Kidney capillary endothelial cell (primary cell): ENCODE measurements around the gene PLK3.
"Not testable (repeated sequence)": the region's sequence is repeated elsewhere in the genome, so short reads cannot be mapped to it uniquely, and the experiment has no call there.

Experiments used
- DNase-seq: peaks from one replicate; pipeline ENCODE4 v3.0.0-alpha.2; 2018; ENCODE audit warnings: low spot score

Gene PLK3

DNA sequence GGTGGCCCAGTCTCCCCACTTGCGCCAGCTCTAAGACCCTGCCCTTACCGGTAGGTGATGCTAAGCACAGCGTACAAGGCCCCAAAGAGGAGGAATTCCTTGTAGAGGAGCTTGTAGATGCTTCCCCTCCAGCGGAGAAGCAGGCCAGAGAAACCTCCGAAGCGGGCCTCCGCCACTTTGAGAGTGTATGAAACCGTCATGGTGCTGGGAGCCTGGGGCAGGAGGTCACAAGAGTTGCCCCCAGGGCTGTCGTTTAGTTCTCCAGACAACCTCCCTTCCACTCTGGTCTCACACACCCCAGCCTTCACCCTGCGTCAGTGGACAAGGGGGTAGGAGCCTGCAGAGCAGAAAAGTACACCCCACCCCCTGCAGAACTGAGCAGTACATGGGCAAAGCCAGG lies 12.7 kb upstream of the PLK3 start:
- no peak for DNase-seq

DNA sequence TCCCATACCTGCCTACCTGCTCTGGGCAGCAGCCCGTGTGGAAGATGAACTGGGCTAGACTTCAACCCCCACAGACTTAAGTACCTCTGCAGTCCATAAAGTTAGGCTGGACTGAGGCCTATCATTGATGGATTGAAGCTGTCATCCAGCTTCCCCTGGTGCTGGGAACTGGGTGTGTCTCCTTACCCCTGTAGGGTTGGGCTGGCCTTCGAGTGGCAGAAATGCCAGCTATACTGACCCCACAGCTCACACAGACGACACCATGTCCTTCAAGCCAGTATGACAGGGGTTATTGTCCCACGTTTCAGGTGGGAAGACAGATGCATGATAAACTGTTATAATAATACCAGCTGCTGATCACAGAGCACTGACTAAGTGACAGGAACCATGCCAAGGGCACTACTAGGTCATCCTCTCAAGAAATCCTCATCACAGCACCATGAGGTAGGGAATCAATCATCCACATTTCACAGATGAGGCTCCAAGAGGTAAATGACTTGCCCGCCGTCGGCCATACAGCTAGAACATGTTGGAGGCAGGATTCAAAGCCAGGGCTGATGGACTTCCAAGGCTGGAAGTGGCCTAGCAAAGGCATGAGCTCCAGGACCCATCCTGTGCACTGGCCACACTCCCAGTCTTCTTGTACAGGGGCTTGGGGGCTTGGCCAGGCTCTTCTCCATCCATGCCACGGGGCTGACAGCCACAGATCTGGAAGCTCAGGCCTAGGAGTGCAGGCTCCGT lies 11.9 kb upstream of the PLK3 start, which contains the start of gene BEST4:
TSS of gene BEST4 (minus strand) at position 51 of the 741 bp plus-strand sequence. CDS start 465 bp downstream, outside the sequence.
- no peak for DNase-seq

DNA sequence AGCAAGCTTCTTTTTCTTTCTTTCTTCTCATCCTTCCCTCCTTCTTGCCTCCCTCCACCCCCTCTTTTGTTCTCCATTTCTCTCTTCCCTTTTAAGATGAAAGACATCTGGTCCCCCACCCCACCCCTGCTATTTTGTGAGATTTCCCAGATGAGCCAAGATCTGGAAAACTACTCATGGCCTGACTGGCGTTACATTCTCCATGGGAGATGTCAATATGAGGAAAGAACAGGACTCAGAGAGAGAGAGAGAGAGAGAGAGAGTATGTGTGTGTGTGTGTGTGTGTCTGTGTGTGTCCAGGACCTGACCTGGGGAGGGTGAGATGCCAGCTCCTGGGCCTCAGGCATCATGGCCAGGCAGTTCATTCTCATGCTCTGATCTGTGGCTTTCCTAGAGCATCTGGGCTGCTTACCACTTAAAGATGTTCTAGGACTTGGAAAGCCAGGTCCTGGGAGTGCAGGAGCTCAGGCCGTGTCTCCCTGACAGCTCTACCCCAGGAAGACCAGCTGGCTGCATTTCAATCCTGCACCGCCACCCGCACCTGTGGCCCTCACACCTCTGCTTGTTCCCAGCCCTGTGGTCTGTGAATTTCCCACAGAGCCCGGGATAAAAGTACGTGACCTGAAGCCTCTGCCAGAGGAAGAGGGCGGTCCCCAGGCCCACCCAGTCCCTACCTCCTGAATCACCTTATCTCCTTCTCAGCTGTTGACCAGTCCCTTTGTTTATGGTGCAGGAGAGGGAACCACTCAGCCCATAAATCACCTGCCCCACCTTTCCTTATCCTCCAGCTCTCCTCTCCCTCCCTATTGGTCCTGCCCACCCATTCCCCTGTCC lies 9.0 kb upstream of the PLK3 start:
- no peak for DNase-seq

DNA sequence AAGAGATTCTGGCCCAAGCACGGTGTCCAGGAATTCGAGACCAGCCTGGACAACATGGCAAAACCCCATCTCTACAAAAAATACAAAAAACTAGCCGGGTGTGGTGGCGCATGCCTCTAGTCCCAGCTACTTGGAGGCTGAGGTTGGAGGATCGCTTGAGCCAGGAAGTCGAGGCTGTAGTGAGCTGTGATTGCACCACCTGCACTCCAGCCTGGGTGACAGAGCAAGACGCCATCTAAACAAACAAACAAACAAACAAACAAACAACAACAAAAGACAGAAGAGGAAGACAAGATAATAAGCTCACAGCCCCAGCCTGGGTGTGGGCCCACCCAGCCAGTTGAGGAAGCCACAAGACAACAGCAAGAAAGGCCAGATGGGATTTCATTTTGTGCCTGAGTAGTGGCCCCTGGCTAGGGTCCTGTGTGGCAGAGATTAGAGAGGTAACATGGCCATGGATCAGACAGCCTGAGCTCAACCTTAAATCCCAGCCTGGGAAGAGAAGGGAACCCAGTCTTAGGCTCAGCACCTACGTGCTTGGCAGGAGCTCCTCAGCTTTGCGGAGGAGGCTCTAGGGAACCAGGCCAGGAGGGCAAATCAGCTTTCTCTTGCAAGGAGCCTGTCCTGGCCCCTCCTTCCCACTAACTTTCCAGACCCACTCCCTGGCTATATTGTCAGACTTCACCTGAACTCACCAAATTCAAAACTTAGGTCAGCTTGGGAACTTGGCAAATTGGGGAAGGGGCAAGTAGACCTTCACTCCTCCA lies 7.3 kb upstream of the PLK3 start:
- no peak for DNase-seq

DNA sequence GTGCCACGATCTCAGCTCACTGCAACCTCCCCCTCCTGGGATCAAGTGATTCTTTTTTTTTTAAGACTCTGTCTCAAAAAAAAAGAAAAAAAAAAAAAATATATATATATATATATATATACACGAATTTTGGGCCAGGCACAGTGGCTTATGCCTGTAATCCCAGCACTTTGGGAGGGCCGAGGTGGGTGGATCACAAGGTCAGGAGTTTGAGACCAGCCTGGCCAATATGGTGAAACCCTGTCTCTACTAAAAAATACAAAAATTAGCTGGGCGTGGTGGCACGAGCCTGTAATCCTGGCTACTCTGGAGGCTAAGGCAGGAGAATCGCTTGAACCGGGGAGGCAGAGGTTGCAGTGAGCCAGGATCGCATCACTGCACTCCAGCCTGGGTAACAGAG lies 2.3 kb upstream of the PLK3 start:
- not testable (repeated sequence) for DNase-seq

DNA sequence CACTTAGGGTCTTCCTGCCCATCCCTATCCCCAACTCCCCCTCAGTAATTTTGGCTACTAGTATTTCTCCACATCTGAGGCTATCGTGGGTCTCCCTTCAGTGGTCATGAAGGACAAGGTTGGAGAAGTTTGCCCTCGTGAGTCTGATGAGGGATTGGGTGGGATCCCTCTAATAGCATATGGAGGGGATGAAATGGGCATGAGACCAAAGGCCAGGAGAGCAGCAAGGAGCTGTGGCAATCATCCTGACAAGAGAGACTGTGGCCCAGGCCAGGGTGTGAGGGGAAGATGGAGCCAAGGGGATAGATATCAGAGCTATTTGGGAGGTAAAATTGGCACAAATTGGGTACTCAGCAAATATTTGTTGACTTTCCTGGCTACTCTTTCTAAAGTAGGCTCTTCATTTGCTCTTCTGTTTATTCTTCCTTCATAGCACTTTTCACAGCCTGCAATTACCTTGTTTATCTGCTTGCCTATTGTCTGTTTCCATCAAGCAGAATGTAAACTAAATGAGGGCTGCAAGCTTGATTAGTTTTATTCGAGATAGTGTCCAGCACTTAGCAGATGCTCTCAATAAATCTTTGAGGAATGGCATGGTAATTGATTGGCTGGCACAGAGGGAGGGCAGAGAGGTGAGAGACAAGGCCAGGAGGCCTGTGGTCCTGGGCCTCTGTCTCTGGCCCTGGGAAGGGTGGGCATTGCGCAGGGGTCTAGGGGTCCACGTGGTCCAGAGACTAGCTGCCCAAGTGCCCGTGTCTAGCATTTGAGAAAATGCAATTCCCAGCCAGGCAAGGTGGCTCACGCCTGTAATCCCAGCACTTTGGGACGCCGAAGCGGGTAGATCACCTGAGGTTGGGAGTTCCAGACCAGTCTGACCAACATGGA lies 1.5 kb upstream of the PLK3 start:
- DNase-seq, result no peak

DNA sequence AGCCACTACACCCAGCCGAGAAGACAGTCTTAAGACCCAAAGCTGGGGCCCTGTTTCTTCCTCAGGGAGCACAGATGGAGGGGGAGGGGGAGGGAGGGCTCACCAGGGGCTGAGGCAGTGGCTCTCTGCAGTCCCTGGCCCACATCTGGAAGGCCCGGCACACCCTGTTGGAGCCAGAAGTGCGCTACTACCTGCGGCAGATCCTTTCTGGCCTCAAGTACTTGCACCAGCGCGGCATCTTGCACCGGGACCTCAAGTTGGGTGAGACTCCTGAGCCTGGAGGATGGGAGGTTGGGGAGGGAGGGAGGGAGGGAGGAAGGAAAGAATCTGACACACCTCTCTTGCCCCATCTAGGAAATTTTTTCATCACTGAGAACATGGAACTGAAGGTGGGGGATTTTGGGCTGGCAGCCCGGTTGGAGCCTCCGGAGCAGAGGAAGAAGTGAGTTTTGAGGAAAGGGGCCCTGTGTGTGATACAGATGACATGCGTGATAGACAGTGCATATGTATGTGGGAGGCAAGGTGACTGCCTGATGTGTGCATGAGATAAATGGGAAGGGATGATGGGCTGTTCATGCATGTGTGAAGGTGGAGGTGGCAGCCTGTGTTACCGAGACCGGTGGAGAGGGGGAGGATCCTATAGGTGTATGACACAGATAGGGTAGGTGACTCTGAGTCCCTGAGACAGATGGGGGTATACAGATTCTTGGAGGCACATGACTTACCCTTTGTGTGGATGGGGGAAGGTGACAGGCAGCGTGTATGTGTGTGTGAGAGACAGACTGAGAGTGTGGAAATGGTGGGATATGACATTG lies 1.5 kb downstream of the PLK3 start:
- DNase-seq, result no peak

DNA sequence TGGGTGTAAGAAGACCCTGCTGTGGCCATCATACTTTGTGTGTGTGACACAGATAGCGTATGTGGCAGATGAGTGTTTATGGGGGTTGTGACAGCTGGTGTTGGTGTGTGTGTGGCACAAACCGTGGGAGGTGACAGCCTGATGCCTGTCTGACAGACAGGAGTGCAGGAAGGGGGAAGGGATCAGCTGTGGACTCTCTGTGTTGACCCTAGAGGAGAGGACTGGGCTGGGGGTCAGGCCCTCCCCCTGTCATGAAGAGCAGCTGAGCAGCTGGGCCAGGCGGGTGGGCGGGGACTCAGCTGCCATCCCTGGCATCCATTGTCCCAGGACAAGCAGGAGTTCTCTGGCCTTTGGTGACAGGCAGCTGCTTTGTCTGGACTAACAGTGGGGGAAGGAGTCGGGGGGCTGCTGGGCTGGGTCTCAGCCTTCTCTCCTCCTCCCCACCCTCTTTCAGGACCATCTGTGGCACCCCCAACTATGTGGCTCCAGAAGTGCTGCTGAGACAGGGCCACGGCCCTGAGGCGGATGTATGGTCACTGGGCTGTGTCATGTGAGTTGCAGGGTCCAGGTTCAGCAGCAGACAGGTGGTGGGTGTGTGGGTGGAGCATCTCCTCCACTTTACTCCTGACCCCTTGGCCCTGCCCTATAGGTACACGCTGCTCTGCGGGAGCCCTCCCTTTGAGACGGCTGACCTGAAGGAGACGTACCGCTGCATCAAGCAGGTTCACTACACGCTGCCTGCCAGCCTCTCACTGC lies 2.3 kb downstream of the PLK3 start:
- DNase-seq, result no peak

DNA sequence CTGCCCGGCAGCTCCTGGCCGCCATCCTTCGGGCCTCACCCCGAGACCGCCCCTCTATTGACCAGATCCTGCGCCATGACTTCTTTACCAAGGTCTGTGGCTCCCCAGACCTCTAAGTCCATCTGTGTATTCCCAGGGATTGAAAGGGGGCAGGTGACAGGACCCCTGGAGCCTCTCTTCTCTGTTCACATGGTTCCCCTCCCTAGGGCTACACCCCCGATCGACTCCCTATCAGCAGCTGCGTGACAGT lies 2.8 kb downstream of the PLK3 start:
- no peak for DNase-seq

DNA sequence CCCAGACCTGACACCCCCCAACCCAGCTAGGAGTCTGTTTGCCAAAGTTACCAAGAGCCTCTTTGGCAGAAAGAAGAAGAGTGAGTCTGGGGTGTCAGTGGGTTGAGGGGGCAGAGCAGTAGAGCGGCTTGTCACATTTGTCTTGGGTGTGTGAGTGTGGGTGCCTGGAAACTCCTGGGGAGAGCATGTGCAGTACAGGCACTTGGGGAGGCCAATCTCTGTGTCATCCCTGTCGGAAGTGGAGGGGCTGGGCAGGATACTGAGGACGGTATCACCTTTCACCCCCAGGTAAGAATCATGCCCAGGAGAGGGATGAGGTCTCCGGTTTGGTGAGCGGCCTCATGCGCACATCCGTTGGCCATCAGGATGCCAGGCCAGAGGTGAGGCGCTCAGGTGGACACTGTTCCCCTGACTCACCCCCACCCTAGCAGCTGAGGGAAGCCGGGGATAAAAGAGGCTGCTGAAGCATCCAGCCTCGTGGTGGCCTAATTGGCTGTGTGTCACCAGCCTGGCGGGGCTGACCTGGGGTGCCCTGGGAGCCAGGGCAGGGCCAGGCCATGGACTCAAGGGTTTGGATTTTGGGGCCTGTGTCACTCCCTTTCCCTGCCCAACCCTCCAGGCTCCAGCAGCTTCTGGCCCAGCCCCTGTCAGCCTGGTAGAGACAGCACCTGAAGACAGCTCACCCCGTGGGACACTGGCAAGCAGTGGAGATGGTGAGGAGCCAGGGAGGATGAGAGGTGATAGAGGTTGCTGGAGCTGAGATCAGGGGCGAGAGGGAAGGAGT lies 3.3 kb downstream of the PLK3 start:
- DNase-seq, result no peak

DNA sequence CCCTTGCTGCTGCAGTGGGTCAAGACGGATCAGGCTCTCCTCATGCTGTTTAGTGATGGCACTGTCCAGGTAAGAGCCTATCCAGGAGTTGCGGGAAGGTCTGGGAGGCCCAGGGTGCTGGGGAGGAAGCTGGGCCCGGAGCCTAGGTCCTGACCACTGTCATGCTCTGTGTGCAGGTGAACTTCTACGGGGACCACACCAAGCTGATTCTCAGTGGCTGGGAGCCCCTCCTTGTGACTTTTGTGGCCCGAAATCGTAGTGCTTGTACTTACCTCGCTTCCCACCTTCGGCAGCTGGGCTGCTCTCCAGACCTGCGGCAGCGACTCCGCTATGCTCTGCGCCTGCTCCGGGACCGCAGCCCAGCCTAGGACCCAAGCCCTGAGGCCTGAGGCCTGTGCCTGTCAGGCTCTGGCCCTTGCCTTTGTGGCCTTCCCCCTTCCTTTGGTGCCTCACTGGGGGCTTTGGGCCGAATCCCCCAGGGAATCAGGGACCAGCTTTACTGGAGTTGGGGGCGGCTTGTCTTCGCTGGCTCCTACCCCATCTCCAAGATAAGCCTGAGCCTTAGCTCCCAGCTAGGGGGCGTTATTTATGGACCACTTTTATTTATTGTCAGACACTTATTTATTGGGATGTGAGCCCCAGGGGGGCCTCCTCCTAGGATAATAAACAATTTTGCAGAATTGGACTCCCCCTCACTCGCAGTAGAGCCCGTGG lies 5.3 kb downstream of the PLK3 start:
- no peak for DNase-seq

DNA sequence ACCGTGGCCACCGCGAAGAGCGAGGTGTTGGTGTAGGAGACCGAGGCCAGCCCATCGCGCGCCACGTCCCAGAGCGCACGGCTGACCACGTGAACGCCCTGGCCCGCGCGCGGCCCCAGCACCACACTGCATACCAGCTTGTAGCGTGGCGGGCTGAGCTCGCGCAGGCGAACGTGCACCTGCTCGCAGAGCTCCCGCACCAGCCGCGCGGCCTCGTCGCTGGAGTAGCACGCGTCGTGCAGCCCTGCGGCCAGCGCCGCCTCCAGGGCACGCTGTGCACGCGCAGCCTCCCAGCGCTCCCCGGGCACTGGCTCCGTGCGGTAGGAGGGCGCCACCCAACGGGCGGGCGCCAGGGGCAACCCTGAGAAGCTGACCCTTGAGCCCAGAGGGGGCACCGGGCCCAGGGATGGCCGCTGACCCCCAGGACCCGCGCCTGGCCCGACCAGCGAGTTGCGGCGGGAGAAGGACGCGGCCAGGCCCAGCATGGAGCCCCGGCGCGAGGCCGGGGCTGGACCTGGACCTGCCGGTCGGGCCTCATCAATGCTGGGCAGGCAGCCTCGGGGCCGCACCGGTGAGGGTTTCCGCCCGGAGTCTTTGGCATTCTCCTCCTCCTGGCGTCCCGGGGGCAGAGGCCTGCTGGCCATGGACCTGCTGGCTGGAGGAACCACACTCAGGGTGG lies 6.0 kb downstream of the PLK3 start:
- DNase-seq, result no peak

DNA sequence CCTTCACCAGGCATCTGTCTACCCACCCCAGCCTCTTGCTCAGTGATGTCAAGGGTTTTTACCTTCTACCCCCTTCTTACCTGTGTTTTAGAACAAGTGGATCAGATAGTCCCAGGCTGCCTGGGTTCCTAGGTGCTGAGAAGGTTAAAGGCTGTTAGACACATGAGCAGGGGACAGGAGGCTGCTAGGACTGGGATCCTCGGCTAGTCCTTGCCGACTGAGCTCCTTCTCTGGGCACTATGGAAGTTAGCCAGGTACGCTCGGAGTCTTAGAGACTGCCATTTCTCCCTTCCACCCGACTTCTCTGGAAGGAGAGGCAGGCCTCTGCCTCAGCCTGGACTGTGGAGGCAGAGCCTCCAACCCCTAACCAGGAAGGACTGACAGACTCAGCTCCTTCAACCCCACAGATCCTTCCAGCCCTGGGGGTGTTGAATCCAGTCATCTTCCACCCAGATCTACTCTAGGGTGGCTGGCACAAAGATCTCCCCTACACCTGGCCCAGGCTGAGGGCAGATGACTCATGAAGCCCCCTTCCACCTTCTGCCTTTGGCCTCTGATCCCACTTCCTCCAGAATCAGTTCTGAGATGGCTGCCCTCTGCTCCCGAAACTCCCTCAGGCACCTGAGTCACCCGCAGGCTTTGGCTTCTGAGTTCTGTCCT lies 6.7 kb downstream of the PLK3 start, which contains the start of gene DYNLT4:
TSS of gene DYNLT4 (minus strand) at position 648 of the 660 bp plus-strand sequence. CDS start 683 bp downstream, outside the sequence.
- no peak for DNase-seq

DNA sequence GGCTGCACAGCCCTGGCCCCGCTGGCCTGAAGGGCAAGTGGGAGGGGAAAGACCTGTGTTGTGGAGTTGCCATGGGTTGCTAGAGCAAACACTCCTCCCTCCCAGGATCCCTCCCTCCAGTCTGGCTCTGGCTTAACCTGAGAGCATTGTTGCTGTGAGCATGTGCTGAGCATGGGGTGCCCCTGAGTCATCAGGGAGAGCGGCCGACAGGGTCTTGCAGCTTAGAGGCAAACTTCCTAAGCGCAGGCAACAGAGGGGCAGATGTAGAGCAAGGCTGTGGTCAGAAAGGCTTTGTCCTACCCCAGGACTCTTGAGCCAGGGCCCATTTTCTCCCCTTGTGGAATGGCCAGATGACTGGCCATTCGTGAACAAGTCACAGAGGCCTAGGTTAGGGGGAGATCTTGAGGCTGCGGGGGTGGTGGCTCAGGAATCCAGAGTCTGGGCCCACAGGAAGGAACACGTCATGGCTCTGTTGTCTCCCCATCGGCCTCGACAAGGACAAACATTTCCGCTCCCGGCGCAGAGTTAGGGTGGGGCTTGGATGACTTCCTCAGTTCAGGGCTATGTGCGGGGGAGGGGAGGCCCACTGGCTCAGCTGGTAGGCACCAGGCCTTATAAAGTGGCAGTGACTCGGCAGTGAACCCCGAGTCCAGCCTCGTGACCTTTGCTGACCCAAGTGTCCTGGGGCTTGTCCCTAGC lies 7.3 kb downstream of the PLK3 start:
- peak; percentile 100 for DNase-seq

DNA sequence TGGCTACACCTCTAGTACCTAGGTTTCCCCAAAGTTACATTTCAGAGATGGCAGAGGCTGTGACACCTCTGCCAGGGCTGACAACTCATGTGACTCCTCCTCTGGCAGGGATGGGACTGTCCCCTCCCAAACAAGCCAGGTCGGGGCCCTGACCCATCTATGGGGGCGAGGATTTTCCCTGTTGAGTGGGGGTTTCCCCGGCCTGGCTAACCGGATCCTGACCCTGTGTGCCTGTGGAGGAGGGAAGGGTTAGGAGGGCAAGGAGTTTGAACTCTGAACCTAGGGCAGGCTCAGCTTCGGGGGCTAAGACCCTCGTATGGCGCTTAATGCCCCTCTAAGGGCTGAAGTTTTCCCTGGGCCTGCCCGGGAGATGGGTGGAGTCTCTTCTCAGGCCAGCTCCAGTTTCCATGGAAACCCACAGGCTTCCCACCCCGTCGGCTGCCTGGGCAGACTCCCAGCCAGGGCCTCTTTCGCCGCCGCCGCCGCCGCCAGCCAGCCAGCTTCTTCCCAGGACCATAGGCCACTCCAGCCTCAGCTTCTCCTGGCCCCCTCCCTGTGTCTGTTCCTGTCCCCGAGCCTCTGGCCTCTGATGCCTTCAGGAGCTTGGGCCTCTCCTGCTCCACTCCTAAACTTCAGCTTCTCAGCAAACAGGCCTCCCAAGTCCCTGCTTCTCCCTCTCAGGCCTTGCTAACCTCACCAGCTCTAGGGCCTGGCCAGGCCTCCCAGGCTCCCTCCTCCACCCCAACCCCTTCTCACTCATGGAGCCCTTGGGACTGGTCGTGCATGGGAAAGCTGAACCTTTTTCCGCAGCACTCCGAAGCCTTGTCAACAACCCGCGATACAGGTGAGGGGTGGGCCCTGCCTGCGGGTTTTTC lies 8.1 kb downstream of the PLK3 start, which contains the start of gene BTBD19:
TSS of gene BTBD19 (plus strand) at position 461 of the 875 bp plus-strand sequence. CDS start at position 759, 298 bp downstream.
- DNase-seq, result no peak
